Adipose tissue (tissue), 3 donors: ENCODE measurements around the gene C2. TPM values are rescaled to one million over a fixed set of nuclear protein-coding genes. Genes with fewer than 3 reads are reported as not detected.

Source experiments
- H3K27ac ChIP-seq: one replicate; pipeline ENCODE4 v1.5.1; 2013; ENCODE audit warnings: low read depth, low read length
- WGBS, 3 donors: extraction: QIAGEN DNeasy Blood & Tissue Kit; methylation state at CpG; one replicate each; pipeline ENCODE4 v1.1.7; 2013; 5-methylcytosine and 5-hydroxymethylcytosine counted together
- polyA plus RNA-seq, 3 donors: library from polyadenylated mRNA; stranded (reverse); fragments of 200-250 nt; gene quantifications; one replicate each; pipeline ENCODE4 v1.2.3, GENCODE V29; 2013
- donor health status: healthy with polysubstance abuse.
- donor health status: Bipolar disorder and iron deficiency.
- donor health status: healthy.

The C2 gene
- polyA plus RNA-seq, 3 donors: 1.6 to 20.4 (median 18.2) TPM

DNA sequence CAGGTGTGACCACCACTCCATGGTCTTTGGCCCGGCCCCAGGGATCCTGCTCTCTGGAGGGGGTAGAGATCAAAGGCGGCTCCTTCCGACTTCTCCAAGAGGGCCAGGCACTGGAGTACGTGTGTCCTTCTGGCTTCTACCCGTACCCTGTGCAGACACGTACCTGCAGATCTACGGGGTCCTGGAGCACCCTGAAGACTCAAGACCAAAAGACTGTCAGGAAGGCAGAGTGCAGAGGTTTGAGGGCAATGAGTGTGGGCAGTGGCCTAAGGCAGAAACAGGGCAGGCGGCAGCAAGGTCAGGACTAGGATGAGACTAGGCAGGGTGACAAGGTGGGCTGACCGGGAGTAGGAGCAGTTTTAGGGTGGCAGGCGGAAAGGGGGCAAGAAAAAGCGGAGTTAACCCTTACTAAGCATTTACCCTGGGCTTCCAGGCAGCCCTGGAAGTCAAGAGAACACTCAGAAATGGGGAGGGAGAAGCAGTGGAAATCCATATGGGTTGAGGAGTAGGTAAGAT lies 18.9 kb downstream of the C2 start:
- WGBS, 3 donors: 66 to 82% (median 74%) methylated on average over 11 of the region's 11 CpGs
- peak overlapping the region; percentile 44 for H3K27ac ChIP-seq

GRCh38 chr6:31947070-31947675 lies 19.7 kb downstream of the C2 start:
- no peak overlapping the region for H3K27ac ChIP-seq
- WGBS, 3 donors: 86 to 89% (median 87%) methylated on average over 24 of the region's 24 CpGs

DNA sequence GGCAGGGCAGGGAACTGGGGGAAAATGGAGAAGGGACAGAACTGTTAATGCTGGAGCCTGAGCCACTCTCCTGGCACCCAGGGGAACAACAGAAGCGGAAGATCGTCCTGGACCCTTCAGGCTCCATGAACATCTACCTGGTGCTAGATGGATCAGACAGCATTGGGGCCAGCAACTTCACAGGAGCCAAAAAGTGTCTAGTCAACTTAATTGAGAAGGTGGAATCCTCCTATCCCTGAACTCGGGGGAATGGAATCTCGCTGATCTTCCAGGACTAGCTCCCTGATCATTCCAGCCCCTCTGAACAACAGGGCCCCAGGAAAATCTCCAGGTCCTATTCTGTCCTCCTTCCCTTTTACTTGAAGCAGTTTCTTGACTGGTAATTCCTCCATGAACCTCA lies 20.3 kb downstream of the C2 start:
- H3K27ac ChIP-seq: no peak overlapping the region

GRCh38 chr6:31948306-31948705 lies 20.8 kb downstream of the C2 start:
- WGBS, 3 donors: 69 to 82% (median 76%) methylated on average over 5 of the region's 5 CpGs
- no peak overlapping the region for H3K27ac ChIP-seq

More for the DNA sequence above, 20.3 kb downstream of the C2 start:
- WGBS, 3 donors: 76 to 91% (median 86%) methylated on average over 4 of the region's 4 CpGs

- H3K27ac ChIP-seq: no peak overlapping the region
- WGBS, 3 donors: 66 to 72% (median 67%) methylated on average over 6 of the region's 6 CpGs
Measured at GRCh38 chr6:31948753-31949413, 21.4 kb downstream of the C2 start.

DNA sequence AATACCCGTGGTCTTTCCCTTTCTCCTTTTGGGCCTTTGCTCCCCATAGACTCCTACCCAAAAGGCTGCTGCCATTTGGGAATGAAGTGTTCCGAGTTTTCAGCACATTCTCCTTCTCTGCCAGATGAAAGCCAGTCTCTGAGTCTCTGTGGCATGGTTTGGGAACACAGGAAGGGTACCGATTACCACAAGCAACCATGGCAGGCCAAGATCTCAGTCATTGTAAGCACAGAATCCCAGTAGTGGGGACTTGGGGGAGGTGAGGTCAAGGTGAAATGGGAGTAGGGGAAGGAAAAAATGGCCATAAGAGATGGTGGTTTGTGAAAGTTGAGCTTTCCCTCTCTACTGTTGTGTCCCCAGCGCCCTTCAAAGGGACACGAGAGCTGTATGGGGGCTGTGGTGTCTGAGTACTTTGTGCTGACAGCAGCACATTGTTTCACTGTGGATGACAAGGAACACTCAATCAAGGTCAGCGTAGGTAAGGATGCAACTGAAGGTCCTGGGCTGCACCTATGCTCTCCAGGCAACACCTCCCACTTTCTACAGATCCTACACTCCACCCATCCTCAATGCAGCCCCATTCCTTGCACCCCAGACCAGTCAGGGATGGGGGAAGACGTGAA lies 22.5 kb downstream of the C2 start:
- WGBS, 3 donors: 81 to 92% (median 83%) methylated on average over 7 of the region's 7 CpGs
- H3K27ac ChIP-seq: no peak overlapping the region

- WGBS, 3 donors: 48 to 57% (median 53%) methylated on average over 5 of the region's 5 CpGs
- H3K27ac ChIP-seq: no peak overlapping the region
Measured at GRCh38 chr6:31952140-31952805, 24.8 kb downstream of the C2 start.

DNA sequence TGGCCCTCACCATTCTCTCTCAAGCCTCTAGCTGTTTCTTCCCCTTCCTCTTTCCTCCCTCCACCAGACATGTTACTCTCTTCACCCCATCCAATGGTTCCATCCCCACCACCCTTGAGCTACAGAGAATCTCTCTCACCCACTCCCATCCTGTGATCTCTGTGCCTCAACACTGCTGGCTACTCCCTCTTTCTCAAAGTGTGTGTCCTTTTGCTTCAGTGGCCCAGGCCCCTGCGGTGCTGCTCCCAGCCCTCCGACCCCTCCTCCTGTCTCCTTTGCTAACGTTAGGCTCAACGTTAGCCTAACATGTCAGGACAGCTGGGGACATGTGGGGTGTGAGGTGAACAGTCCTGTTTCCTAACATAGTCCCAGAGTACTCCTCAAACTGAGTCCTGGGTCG lies 25.4 kb downstream of the C2 start:
- WGBS, 3 donors: 75 to 81% (median 77%) methylated on average over 5 of the region's 5 CpGs
- H3K27ac ChIP-seq: no peak overlapping the region

- H3K27ac ChIP-seq: no peak overlapping the region
- 95 to 98% (median 96%) methylated on average over 28 of the region's 28 CpGs for WGBS, 3 donors
Measured at GRCh38 chr6:31954511-31954910, 27.0 kb downstream of the C2 start.

GRCh38 chr6:31956796-31957195 lies 29.3 kb downstream of the C2 start:
- WGBS, 3 donors: 64 to 99% (median 65%) methylated on average over 3 of the region's 3 CpGs
- H3K27ac ChIP-seq: no peak overlapping the region

- WGBS, 3 donors: 8 to 13% (median 10%) methylated on average over 11 of the region's 11 CpGs
- peak overlapping the region; percentile 28 for H3K27ac ChIP-seq
Measured at GRCh38 chr6:31958412-31958740, 30.9 kb downstream of the C2 start.

GRCh38 chr6:31958741-31959739 lies 31.5 kb downstream of the C2 start, which contains the start of the genes NELFE and SKIC2:
NELFE (minus strand) TSS chr6:31958971; CDS start chr6:31958446, 525 bp downstream.
SKIC2 (plus strand) TSS chr6:31959175; CDS start chr6:31959193, 18 bp downstream.
- peak within 1 kb of the TSS; percentile 28 for H3K27ac ChIP-seq
- WGBS, 3 donors: 0 to 1% (median 0%) methylated on average over 56 to 59 of the region's 59 CpGs

- WGBS, 3 donors: 95 to 96% (median 95%) methylated on average over 12 of the region's 12 CpGs
- no peak overlapping the region for H3K27ac ChIP-seq
Measured at GRCh38 chr6:31961616-31962015, 34.1 kb downstream of the C2 start.

GRCh38 chr6:31963921-31964320 lies 36.4 kb downstream of the C2 start:
- WGBS, 3 donors: 96 to 97% (median 96%) methylated on average over 19 of the region's 19 CpGs

DNA sequence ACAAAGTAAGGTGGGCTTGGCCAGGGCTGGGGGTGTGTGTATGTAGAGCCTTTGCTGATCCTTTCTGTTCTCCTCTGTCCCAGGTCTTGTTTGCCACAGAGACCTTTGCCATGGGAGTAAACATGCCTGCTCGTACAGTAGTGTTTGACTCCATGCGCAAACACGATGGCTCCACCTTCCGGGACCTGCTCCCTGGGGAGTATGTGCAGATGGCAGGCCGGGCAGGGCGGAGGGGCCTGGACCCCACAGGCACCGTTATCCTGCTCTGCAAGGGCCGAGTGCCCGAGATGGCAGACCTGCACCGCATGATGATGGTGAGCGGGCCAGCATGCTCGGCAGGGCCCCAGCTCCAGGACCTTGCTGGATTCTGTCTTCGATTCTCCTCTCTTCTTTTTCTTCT lies 38.2 kb downstream of the C2 start:
- 88 to 91% (median 89%) methylated on average over 13 of the region's 13 CpGs for WGBS, 3 donors
- H3K27ac ChIP-seq: no peak overlapping the region

More at GRCh38 chr6:31963921-31964320, 36.4 kb downstream of the C2 start:
- H3K27ac ChIP-seq: no peak overlapping the region

- H3K27ac ChIP-seq: no peak overlapping the region
- WGBS, 3 donors: 83 to 89% (median 87%) methylated on average over 7 of the region's 7 CpGs
Measured at GRCh38 chr6:31966506-31966905, 39.0 kb downstream of the C2 start.

DNA sequence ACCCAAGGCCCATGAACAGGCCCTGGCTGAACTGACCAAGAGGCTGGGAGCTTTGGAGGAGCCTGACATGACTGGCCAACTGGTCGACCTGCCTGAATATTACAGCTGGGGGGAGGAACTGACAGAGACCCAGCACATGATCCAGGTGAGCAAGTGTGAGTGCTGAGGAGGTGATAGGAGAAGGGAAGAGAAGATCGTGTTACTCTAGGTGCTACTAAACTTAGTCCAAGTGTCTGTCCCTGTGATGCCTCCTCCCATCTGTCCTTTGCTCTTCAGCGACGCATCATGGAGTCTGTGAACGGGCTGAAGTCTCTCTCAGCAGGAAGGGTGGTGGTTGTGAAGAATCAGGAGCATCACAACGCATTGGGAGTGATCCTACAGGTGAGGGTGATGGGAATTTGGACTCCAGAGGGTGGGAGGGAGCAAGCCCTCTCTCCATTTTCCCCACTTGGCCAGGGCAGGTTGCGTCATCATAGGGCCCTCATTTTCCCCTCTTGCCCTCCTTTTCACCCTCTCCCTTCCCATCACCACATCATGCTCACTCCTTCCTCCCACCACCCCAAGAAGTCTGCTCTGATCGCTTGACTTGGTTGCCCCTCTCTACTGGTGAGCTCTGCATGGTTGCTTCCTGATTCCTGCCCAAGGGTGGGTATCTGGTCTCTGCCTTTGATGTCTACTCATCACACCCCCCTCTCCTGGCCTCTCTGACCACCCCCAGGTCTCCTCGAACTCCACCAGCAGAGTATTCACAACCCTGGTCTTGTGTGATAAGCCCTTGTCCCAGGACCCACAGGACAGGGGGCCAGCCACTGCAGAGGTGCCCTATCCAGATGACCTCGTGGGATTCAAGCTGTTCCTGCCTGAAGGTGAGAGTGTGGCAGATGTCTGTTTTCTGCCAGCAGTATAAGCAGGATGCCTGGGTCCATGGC lies 39.7 kb downstream of the C2 start:
- no peak overlapping the region for H3K27ac ChIP-seq
- WGBS, 3 donors: 85 to 89% (median 86%) methylated on average over 10 of the region's 10 CpGs
